ENCODE data around the gene SRSF2. TPM values are rescaled to one million over a fixed set of nuclear protein-coding genes. Genes with fewer than 3 reads are reported as not detected.
A peak's percentile ranks its signal among the peaks of the same experiment; 100 is the strongest.
"Not testable (repeated sequence)": the region's sequence is repeated elsewhere in the genome, so short reads cannot be mapped to it uniquely, and the experiment has no call there.

The SRSF2 gene
- total and polyA plus RNA-seq, 7 donors: 57.9 to 135 (median 108) TPM

DNA sequence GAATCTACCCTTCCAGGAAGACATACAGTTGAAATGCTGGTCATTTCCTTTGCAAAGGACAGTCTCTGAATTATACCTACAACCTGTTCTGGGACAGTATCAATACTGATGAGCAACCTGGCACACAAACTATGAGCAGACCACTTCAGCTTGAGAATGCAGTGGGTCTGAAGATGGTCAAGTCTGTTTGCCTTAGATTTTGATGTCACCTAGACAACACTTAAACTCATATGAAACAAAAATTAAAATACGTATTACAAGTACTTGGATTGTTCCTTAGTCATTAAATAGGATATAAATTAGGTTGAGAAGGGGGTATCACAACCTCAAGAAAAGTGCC, 3.5 kb downstream of the SRSF2 start:
- DNase-seq (no peak), ATAC-seq (no peak)
- Histone ChIP-seq H3K9me3 (no peaks in the 10 kb centered on the region), H3K4me1 (peaks cover 52% of the 10 kb centered on the region), H3K27ac (peak overlapping the region; percentile 60), H3K36me3 (ENCODE audit: insufficient read depth in 1 of 2, low read depth in 1 of 2) (peaks cover 0 to 67% of the 10 kb centered on the region in 2 donors), H3K4me3 (peak overlapping the region; percentile 72), H3K27me3 (ENCODE audit: insufficient read depth in 3 of 3, low read length in 2 of 3) (no peaks in the 10 kb centered on the region)
- intact Hi-C loops (cut with DNase I): no loop called here
- TF ChIP-seq, protein P1, sequence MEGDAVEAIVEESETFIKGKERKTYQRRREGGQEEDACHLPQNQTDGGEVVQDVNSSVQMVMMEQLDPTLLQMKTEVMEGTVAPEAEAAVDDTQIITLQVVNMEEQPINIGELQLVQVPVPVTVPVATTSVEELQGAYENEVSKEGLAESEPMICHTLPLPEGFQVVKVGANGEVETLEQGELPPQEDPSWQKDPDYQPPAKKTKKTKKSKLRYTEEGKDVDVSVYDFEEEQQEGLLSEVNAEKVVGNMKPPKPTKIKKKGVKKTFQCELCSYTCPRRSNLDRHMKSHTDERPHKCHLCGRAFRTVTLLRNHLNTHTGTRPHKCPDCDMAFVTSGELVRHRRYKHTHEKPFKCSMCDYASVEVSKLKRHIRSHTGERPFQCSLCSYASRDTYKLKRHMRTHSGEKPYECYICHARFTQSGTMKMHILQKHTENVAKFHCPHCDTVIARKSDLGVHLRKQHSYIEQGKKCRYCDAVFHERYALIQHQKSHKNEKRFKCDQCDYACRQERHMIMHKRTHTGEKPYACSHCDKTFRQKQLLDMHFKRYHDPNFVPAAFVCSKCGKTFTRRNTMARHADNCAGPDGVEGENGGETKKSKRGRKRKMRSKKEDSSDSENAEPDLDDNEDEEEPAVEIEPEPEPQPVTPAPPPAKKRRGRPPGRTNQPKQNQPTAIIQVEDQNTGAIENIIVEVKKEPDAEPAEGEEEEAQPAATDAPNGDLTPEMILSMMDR (IDR thresholded peaks at IDR 0.05): no peak
- WGBS, 3 donors: 65 to 72% (median 68%) methylated on average over 1 of the region's 1 CpG

DNA sequence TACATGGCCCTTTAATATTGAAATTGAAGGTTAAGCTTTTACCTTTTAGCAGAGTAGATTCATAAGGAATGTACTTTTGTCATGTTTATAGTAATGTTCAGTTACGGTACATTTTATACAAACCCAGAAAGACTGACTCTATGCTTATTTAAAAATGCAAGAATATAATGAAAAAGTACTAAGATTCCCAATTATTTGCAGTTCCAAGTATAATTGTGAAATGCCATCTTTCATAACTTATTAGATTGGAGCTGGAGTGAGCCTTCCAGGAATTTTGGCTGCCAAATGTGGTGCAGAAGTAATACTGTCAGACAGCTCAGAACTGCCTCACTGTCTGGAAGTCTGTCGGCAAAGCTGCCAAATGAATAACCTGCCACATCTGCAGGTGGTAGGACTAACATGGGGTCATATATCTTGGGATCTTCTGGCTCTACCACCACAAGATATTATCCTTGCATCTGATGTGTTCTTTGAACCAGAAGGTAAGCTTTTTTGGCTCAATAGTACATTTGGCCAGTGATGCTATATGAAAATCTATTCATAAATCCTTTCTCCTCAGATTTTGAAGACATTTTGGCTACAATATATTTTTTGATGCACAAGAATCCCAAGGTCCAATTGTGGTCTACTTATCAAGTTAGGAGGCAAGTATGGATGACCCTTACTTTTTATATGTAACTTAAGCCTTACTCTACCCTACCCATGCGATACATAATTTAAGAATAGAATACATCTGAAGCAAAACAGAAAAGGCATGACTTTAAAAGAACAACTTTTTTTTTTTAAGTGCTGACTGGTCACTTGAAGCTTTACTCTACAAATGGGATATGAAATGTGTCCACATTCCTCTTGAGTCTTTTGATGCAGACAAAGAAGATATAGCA, 4.2 kb downstream of the SRSF2 start:
- no peak for DNase-seq

DNA sequence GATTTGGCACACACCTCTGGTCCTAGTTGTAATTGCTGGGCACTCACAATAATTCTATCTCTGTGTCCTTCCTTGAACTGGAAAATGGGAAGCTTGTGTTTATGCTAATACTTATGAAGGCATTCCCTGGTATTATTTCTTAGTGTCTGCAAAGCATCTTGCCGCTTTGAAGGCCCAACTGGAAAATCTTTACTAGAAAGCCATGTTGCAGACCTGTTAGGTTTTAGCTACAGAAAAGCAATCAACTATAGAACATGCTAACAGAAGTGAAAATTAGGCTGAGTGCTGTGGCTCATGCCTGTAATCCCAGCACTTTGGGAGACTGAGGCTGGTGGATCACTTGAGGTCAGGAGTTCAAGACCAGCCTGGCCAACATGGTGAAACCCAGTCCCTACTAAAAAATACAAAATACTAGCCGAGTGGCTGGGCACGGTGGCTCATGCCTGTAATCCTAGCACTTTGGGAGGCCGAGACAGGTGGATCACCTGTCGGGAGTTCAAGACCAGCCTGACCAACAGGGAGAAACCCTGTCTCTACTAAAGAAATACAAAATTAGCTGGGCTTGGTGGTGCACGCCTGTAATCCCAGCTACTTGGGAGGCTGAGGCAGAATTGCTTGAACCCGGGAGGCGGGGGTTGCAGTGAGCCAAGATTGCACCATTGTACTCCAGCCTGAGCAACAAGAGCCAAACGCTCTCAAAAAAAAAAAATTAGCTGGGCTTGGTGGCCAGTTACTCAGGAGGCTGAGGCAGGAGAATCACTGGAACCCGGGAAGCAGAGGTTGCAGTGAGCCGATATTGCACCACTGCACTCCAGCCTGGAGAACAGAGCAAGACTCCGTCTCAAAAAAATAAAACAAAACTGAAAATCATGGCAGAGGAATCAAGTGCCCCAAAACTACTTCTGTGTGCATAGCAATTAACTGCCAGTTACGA, 5.1 kb downstream of the SRSF2 start:
- DNase-seq; H3K27me3 ChIP-seq (ENCODE audit: insufficient read depth in 3 of 3, low read length in 2 of 3); intact Hi-C loops (cut with DNase I); H3K9me3 ChIP-seq; H3K4me3 ChIP-seq; ATAC-seq: not testable (repeated sequence)
- Histone ChIP-seq H3K27ac (peak overlapping the region; percentile 60), H3K4me1 (peaks cover 66% of the 10 kb centered on the region), H3K36me3 (ENCODE audit: insufficient read depth in 1 of 2, low read depth in 1 of 2) (peaks cover 0 to 67% of the 10 kb centered on the region in 2 donors)
- WGBS, 3 donors: 73 to 88% (median 76%) methylated on average over 13 of the region's 13 CpGs

More for the DNA sequence above, 4.2 kb downstream of the SRSF2 start:
- Histone ChIP-seq H3K4me1 (peaks cover 59% of the 10 kb centered on the region), H3K4me3 (peak overlapping the region; percentile 72), H3K9me3 (no peaks in the 10 kb centered on the region), H3K27ac (peak overlapping the region; percentile 60), H3K27me3 (ENCODE audit: insufficient read depth in 3 of 3, low read length in 2 of 3) (no peaks in the 10 kb centered on the region), H3K36me3 (ENCODE audit: insufficient read depth in 1 of 2, low read depth in 1 of 2) (peaks cover 0 to 67% of the 10 kb centered on the region in 2 donors)
- intact Hi-C loops (cut with DNase I): no loop called here
- no peak for ATAC-seq
- TF ChIP-seq, protein P1 (IDR thresholded peaks at IDR 0.05): no peak
- 43 to 62% (median 50%) methylated on average over 3 of the region's 3 CpGs for WGBS, 3 donors

DNA sequence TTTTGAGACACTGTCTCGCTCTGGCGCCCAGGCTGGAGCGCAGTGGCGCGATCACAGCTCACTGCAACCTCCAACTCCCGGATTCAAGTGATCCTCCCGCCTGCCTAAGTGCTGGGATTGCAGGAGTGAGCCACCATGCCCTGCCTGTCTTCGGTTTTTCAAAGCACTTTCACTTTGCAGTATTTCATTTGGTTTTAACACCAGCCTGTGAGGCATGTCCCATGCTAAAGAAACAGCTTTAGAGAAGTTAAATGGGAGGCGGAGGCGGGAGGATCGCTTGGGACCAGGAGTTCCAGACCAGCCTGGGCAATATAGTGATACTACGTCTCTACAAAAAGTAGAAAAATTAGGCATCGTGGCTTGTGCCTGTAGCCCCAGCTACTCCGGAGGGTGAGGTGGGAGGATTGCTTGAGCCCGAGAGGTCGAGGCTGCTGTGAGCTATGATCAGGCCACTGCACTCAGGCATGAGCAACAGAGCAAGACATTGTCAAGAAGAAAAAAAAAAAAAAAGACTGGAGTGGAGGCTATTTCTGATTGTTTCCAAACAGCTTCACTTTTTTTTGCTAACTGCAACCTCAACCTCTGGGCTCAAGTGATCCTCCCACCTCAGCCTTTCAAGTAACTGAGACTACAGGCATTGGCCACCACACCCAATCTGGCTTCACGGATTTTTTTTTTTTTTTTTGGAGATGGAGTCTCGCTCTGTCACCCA, 9.2 kb downstream of the SRSF2 start:
- Histone ChIP-seq H3K4me1 (peaks cover 63% of the 10 kb centered on the region), H3K9me3 (no peaks in the 10 kb centered on the region), H3K27me3 (ENCODE audit: insufficient read depth in 3 of 3, low read length in 2 of 3) (no peaks in the 10 kb centered on the region), H3K27ac (peak overlapping the region; percentile 100), H3K4me3 (peak overlapping the region; percentile 92), H3K36me3 (ENCODE audit: insufficient read depth in 1 of 2, low read depth in 1 of 2) (peaks cover 0 to 60% of the 10 kb centered on the region in 2 donors)
- WGBS, 3 donors: 62 to 72% (median 64%) methylated on average over 16 to 18 of the region's 18 CpGs
- TF ChIP-seq, protein P1 (IDR thresholded peaks at IDR 0.05): no peak
- intact Hi-C loops (cut with DNase I): loop anchor here in 1 of 2 donors (1.0 kb wide), 1 partner anchor 8 kb away; no protein-coding TSS in a partner anchor
- no peak for DNase-seq
- ATAC-seq: no peak
